GM10266 (cell line): ENCODE results near the gene GAB1.

Source experiments
- DNase-seq: peaks from one replicate; pipeline ENCODE4 v3.0.0; 2012; ENCODE audit errors: extremely low spot score
- TF ChIP-seq, protein P1 (sequence below): IDR thresholded peaks from 2 replicates; pipeline ENCODE4 v1.5.1; 2012; ENCODE audit warnings: mild to moderate bottlenecking, low read depth; ENCODE audit not compliant: control insufficient read depth, insufficient read depth; ENCODE audit errors: missing control alignments

GAB1 gene

GRCh38 chr4:143337600-143338287, 1.1 kb downstream of the GAB1 start:
- DNase-seq = no peak
- TF ChIP-seq, protein P1, sequence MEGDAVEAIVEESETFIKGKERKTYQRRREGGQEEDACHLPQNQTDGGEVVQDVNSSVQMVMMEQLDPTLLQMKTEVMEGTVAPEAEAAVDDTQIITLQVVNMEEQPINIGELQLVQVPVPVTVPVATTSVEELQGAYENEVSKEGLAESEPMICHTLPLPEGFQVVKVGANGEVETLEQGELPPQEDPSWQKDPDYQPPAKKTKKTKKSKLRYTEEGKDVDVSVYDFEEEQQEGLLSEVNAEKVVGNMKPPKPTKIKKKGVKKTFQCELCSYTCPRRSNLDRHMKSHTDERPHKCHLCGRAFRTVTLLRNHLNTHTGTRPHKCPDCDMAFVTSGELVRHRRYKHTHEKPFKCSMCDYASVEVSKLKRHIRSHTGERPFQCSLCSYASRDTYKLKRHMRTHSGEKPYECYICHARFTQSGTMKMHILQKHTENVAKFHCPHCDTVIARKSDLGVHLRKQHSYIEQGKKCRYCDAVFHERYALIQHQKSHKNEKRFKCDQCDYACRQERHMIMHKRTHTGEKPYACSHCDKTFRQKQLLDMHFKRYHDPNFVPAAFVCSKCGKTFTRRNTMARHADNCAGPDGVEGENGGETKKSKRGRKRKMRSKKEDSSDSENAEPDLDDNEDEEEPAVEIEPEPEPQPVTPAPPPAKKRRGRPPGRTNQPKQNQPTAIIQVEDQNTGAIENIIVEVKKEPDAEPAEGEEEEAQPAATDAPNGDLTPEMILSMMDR = no peak

DNA sequence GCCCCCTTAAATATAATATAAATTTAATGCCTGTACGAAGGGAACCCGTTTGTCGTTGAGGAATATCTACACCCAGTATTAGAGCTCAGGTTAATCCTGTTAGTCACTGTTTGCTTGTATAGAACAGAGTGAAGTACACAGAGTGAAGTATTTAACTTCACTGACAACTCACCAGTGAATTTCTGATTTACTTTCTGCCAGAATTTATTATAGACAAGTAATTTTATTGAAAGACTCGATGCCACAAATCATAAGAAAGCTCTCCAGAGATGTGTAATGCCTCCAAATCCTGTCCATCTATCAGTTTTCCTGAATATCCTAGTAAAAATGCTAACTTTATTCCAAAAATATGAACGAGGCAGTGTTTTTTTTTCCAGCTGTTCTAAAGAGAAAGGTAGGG, 1.6 kb downstream of the GAB1 start:
- TF ChIP-seq, protein P1 = no peak
- DNase-seq = no peak

- TF ChIP-seq, protein P1 = no peak
- DNase-seq = no peak
These were observed 2.8 kb downstream of the GAB1 start for GRCh38 chr4:143339497-143339896.

DNA sequence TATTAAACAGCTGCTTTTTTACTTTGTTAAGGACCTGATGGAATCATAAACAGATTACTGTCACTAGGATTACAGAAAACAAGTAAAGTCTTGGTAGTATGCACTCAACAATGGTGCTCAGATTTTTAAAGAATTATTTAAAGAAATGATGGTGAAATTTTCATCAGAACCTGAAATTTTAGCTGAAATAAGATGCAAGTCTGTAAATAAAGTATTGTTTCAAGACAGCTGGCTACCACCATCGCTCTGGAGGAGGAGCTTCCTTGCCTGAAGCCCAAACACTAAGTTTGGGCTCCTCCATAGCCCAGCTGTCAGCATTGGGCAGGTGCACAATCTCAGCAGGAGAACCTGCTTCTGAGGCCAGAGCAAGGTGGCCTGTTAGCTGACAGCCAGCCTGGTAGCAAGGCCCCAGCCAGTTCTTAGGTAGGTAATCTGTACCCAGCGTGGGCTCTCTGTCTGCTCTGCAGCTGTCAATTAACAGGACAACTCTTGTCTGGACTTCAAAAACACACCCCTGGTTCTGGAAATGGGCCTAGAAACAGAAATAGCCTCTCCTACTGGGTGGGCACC, 4.6 kb downstream of the GAB1 start:
- TF ChIP-seq, protein P1 = no peak
- DNase-seq = no peak

DNA sequence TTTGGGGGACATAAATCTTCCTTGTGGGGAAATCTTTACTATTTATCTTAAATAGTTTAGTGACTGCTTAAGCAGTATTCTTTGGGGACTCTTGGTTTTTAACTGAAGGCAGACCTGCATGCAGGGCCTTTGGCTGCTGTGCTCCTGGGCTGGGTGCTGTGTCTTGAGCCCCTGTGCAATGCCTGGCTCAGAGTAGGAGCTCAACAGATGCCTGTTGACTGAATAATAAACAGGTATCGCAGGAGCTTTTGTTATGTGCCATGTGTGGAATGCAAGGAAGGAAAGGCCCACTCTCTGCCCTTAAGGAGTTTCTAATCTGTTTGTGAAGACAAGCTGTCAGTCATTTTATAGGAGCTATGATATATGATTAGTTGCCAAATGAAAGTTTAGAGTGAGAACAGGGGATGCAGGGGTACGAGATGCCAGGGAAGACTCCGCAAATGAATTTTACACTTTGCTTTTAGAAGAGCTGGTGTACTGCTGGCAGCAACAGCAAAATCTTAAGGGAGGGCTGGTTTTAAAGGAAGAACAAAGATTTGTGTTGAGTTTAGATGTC, 6.7 kb downstream of the GAB1 start:
- no peak for DNase-seq
- TF ChIP-seq, protein P1 = no peak

DNA sequence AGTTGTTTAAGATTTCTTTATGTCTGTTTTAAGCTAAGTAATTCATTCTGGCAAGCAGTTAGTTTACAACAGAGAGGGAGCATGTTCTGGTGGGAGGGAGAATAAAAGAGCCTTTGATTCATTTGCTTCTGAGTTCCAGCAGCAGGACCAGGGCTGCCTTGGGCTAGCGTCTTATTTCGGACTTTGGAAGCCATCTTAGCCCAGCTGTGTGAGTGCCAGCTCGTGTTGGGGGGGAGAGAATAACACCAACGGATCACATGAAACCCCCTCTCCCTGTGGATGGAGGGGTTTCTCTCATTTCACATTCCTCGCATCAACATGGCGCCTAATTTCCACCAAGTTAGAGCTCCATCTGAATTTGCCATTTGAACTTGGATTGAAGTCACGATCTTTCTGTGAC, 7.4 kb downstream of the GAB1 start:
- DNase-seq = no peak
- TF ChIP-seq, protein P1 = no peak

- DNase-seq = no peak
- TF ChIP-seq, protein P1 = no peak
These were observed 8.1 kb downstream of the GAB1 start for GRCh38 chr4:143344774-143345173.
